ENCODE measurements around the gene C7orf57.

C7orf57 gene

DNA sequence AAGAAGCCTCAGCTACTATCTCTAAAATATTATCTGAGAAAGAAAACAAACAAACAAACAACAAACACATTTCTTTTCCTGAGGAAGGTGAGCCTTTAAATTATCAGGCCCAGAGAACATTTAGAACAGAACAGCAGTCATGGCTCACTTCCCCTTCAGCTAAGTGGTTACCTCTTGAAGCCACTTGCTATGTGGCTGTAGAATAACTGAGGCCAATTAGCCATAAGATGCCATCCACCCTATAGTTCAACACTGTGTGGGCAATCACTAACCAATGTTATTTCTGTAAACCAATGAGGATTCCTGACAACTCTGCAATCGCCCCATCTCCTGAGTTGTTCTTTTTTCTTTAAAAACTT lies 50.1 kb downstream of the C7orf57 start:
- DNase-seq (ENCODE audit: low spot score) = no peak

DNA sequence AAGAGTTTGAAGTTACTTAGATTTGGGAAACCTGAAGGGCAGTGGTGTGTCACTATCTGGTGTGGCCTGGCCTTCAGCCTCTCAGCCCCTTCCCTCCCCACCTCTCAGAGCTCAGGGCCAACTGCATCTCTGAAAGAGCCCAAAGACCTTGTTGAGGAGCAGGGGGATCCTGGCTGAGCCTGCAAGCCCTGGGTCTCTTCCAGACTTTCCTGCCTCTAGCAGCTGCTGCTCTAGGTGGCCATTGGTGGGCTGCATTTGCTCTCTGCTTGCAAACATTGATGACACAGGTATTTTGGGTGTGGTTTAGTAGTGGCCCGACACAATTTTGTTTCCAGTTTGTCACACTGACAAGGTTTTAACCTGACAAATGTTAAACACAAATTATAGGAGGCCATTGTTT lies 50.6 kb downstream of the C7orf57 start:
- DNase-seq (ENCODE audit: low spot score) = no peak

DNA sequence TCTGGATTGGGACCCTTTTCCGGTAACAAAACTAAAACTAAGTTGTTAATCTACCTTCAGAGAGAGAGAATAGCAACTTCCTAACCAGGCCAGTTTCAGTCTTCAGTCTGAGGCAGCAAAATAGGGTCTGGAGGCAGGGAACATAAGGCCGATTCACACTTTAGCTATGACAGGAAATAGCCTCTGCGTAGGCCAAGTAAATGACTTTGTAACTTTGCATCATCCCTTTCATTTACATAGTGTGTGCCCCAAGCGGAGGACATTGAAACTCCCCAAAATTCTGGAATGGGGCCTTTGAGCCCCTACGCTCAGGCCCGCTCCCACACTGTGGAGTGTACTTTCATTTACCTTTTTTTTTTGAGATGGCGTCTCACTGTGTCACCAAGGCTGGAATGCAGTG lies 52.0 kb downstream of the C7orf57 start:
- no peak for DNase-seq (ENCODE audit: low spot score)

DNA sequence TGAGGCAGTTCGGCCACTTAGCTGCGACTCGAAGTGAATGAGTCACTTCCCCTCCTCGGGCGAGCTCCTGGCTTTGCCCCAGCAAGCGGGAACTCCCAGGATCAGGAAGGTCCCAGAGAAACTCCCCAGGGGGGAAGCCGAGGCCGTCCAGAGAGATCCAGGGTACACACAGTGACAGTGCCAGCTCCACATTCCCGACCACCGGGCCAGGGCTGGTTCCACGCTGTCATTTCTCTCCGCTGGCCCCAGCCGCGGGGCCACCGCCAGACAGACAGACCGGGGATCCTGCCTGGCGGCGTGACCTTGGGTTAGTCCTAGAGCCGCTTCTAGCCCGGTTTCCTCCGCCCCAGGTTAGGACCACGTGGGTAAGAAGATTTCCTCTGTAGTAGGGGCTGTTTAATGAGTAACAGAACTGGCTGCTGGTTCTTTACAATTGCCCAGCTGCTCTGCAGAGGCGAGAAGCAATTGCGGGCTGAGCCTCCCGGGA lies 53.3 kb downstream of the C7orf57 start:
- peak; percentile 84 for DNase-seq (ENCODE audit: low spot score)

DNA sequence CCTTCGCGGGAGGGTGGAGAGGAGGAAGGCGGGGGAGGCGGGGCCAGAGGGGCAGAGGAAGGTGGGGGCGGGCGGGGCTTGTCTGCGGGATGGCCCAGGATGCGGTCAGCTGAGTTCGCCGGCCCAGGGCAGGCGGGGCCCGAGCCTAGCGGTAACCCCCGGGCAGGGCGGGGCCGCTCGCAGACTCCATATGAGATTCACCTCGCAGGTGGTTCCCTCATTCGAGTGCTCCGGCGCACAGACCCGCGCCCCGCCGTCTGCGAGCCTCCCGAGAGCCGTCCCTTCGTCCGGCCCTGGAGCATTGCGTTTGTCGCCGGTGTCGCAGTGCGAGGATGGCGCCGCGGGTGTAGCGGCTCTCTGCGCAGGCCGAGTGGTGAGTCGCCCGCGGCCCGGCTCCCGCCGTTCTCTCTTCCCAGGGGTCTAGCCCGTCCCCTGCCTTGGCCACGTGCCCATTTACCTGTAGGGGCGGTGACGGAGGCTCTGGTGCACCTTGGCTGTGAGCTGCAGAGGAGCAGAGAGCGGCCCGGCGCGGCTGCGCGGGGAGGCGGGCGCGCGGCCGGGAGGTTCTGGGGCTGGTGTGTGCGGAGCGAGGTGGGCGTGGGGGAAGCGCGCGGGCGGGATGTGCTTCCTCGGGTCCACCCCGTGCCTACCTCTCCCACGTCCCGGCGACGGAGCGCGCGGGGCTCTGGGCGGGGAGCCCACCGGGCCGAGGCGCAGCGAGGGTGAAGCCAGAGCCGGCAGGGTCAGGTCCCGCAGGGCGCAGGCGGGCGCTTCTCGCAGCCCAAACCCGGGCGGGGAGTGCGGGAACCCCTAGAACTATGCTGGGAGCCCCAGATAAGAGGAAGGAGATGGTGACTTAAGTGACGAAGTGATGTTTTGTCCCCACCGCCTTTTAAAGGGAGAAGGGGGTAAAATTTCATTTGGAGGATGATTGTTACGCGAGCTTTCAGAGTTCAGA lies 54.0 kb downstream of the C7orf57 start, which contains the start of gene UPP1:
Gene UPP1, plus strand, starts transcription at position 220 of the 958 bp plus-strand sequence. CDS start 5,519 bp downstream, outside the sequence.
- peak; percentile 96 for DNase-seq (ENCODE audit: low spot score)

DNA sequence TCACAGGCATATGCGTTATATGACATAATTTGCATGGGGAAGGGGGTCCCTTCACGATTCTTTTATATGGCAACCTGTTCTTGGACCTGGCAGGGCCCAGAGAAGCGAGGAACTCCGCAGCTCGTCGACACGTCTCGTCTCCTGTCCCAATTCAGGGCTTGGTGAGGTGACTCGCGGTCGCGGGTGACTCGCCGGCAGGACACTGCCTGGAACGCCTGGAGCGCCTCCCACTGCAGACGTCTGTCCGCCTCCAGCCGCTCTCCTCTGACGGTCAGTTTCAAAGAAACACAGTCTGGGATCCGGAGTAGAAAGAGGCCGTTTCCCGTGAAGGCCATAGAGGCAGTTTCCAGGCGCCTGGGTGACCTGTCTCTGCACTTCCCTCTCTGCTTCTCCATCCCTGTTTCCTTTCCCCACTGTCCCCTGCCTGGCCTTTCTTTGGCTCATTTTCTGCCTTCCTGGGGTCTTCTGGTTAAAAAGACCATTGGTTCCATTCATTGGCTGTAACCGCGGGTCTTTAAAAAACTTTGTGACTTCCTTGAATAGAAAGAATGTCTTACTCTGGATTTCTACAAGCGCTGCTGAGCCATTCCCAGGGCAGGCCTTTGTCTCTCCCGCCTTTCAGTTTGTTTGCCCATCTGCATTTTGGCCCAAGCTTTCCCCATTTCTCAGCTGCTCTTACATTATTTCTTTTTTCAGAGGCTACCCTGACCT lies 54.9 kb downstream of the C7orf57 start:
- DNase-seq (ENCODE audit: low spot score) = no peak

DNA sequence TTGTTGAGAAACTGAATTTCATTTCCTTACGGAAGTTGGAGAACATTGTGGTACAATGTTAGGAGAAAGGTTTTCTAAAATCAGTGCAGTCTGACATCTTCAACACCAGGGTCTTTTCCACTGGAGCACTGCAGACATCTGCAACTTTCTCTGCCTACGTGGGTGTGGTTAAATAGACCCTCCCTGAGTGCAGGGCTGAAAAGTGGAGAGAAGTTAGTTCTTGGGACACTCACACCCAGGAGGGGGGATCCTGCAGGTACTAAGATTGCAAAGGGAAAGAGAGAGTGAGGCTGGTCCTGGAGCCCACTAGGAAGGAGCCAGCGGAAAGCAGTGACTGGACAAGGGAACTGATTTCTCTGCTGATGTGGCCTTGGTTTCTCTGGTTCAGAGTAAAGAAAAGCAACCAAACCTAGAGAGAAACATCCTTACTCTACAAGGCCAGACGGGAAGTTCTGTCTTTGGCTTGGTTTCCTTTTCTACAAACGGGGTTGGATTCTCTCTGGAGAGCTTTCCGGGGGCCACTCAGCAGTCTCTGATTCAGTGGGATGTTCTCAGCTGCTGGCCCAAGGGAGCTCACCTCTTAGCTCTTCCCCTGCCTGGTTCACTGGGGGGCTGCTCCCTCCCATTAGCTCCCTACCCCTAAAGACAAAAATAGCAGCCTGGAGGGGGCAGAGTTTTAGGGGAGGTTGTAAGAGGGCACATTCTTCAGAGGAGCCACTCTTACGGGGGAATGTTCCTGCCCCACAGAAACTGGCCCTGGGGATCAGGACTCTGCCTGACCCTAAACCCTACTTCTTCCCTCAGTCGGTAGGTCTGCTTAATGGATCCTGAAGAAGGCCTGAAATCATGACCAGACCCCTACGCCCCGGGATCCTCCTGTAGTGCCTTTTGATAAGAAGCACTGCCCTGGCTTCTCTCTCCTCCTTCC lies 56.4 kb downstream of the C7orf57 start:
- no peak for DNase-seq (ENCODE audit: low spot score)

DNA sequence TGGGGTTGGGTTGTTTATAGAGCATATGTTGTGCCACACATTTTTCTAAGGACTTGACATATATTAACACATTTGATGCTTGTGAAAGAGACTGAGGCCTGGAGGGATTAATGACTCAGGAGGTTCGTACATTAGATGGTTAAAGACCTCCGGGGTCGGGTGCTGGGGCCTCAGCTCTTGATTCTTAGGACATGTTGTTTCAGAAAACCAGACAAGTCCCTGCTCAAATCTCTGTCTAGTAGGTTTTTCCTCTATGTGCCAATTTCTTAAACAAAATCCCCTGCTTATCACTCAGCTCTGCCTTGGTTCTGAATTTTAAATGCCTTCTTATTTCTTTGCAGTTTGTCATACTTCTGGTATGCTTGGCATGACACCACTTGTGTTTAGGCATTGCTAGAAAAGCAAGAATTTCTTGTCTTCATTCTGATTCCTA lies 59.5 kb downstream of the C7orf57 start:
- peak; percentile 71 for DNase-seq (ENCODE audit: low spot score)

DNA sequence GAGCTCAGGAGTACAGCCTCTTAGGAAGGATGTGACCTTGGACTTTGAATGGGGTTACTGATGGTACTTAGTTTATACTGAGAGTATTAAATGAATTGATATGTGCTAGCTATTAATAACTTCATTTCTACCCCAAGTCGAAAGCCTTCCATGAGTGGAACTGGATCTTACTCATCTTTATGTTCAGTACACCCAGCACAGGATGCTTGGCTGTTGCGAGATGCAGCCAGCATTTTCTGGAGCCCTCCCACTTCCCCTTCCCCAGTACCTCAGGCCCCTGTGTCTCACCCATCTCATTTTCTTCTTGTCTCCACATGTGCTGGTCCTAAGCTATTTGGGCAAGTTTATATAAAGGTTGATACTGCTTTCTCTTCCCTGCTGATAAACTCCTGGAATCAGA lies 60.9 kb downstream of the C7orf57 start:
- no peak for DNase-seq (ENCODE audit: low spot score)

DNA sequence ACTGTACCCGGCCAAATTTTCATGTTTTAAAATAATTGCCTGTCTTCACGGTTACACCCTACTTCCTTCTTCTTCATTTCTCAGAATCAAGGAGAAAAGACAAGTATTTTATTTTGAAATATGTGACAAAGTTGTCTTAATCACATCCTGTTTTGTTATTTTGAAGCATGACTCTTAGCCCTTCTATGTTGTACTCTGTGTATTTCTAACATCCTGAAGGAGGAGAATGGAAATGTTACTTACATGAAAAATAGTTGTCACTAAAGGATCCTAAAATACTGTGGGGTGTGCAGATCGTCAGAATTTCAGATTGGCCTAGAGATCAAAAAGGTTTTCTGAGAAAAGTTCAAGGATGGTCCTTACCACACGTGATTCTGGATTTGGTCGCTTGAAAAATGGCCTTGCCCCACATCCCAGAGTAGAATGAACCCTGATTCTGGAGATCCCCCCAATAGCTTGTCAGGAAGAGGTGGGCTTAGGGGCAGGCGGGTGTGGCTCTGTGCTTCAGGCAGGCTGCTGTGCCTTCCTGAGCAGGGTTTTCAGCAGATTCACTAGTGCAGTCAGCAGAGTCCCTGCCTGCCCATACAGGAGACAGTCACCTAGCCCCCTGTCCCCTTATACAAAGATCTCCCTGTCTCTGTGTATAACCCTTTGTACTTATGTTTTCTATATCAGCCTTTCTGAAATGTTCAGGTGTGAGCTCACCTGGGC lies 62.3 kb downstream of the C7orf57 start:
- peak; percentile 42 for DNase-seq (ENCODE audit: low spot score)

DNA sequence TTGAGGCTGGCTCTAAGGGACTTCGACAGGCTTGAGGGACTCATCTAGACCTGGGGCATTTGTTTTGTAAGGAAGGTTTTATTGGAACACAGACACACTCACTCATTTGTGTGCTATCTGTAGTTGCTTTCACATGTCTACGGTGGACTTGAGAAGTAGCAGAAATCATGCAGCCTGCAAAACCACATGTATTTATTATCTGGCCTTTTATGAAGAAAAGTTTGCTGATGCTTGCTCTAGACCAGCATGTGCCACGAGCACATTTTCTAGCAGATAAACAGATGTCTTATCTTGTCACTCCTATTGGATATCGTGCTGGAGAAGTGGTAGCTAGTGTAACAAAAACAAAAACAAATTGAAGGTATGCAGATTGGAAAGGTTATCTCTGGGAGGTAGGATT lies 63.5 kb downstream of the C7orf57 start:
- no peak for DNase-seq (ENCODE audit: low spot score)

DNA sequence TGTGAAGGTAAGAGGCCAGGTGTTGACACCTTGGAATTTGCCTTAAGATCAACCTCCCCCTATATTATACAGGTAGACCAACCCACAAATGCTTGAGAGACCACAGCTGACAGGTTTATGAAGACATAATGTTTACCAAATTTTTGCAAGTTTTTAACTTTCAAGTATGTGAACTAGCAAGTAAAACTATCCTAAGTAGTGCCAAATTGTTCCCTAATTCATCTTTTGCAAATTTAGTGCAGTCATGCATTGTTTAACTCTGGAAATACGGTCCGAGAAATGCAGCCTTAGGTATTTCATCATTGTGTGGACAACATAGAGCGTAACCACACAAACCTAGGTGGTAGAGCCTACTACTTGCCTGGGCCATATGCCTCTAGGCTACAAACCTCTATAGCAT lies 64.4 kb downstream of the C7orf57 start:
- DNase-seq (ENCODE audit: low spot score) = no peak

DNA sequence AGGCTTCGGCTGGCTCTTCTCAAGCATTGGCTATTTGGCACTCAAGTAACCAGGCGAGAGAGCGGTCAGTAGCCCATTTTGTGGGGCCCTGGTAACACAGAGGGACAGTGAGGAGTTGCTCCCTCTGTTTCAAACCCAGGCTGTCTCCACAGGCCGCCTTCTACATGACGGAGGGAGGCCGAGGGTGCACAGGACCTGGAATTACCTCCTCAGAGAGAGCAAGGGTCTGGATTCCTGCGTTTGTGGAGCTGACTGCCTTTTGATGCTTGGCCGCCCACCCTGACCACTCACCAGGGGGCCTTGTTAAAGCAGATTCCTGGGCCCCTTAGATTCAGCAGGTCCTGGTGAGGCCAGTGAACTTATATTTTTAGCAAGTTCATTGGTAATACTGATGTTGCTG lies 66.0 kb downstream of the C7orf57 start:
- no peak for DNase-seq (ENCODE audit: low spot score)

DNA sequence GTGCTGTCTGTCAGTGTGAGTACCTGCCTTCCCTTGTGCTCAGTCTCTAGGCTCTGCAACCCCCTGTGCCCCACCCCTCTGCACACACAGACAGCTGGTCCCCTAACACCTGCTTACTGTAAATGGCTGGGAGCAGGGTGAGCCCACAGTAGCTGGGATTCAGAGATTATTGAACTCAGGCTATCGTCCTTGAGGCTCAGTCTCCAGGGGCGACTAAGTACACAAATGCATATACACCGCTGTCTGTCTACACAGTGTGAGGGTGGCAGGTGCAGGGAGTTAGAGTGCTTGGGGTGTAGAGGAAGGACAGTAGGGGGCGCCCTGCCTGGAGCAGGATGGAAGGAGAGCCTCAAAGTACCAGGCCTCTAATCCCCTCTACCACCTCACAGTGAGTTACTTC lies 66.6 kb downstream of the C7orf57 start:
- DNase-seq (ENCODE audit: low spot score) = no peak

DNA sequence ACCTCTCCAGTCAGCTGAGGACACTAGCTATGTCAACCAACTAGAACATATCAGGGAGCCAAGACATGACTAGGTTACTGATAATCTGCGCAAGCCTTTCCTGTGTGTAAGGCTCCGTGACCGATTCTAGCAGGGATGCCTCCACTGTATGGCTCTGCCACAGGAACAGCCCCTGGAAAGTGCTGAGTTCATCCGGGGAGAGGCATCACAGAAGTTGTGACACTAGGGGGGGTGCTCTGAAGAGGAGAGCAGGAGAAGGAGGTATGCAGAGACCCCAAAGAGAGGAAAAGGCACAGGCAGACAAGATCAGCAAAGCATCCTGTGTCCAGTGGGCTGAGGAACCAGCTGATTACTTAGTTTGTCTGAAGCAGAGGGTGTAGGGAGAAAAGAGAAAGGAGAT lies 67.2 kb downstream of the C7orf57 start:
- no peak for DNase-seq (ENCODE audit: low spot score)

DNA sequence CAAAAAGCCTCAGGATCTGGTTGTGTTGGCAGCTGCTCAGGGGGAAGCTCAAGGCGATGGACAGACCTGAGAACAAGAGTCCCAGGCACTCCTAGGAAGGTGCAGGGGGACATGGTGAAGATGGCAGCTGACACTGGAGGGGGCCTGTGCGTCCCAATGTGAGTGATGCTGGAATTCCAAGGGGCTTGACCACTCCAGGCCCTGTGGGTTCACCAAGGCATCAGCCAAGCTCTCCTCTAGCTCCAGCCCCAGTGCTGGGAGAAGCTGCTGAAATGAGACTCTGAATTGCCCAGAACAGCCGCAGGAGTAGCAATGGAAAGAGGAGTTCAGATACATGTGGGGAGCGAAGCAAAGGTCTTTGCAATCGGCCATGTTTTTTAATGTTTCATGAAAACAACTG lies 69.7 kb downstream of the C7orf57 start:
- no peak for DNase-seq (ENCODE audit: low spot score)

DNA sequence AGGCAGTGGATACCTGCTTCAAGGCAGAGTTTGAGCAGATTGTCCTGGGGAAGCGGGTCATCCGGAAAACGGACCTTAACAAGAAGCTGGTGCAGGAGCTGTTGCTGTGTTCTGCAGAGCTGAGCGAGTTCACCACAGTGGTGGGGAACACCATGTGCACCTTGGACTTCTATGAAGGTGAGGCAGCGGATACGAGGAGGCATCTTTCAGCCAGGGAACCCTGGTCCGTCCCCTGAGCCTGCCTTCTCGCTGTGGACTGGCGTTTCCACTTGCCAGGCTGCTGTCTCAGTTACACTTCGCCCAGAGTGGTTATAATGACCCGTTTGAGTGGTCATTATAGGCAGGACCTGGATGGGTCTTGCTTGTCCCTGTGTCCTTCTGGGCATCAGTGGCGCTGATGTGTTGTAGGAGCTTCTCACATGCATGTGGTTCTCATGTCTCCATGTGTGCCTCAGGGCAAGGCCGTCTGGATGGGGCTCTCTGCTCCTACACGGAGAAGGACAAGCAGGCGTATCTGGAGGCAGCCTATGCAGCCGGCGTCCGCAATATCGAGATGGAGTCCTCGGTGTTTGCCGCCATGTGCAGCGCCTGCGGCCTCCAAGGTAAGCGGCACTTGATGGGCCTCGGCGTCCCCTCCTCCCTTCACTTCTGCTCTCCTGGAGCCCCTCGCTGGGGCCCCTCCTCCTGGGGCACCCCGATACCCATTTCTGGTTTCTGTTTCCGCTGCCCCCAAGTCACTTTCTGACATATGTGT lies 71.7 kb downstream of the C7orf57 start:
- DNase-seq (ENCODE audit: low spot score) = no peak

DNA sequence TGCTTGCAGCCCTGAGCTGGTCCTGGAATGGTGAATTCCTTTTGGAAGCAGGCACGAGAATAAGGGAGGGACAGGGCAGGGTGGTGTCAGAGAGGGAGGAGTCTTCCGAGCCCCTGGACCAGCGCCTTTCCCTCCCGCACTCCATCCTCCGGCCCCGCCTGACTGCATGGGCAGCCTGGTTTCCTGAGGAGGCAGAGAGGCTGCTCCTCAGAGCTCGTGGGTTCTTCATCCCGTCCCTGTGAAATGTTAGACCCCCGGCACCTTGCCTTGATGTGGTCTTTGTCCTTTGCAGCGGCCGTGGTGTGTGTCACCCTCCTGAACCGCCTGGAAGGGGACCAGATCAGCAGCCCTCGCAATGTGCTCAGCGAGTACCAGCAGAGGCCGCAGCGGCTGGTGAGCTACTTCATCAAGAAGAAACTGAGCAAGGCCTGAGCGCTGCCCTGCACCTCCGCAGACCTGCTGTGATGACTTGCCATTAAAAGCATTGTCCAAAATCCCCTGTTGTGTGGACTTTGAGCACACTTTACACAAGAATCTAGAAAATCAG lies 72.7 kb downstream of the C7orf57 start:
- DNase-seq (ENCODE audit: low spot score) = no peak

DNA sequence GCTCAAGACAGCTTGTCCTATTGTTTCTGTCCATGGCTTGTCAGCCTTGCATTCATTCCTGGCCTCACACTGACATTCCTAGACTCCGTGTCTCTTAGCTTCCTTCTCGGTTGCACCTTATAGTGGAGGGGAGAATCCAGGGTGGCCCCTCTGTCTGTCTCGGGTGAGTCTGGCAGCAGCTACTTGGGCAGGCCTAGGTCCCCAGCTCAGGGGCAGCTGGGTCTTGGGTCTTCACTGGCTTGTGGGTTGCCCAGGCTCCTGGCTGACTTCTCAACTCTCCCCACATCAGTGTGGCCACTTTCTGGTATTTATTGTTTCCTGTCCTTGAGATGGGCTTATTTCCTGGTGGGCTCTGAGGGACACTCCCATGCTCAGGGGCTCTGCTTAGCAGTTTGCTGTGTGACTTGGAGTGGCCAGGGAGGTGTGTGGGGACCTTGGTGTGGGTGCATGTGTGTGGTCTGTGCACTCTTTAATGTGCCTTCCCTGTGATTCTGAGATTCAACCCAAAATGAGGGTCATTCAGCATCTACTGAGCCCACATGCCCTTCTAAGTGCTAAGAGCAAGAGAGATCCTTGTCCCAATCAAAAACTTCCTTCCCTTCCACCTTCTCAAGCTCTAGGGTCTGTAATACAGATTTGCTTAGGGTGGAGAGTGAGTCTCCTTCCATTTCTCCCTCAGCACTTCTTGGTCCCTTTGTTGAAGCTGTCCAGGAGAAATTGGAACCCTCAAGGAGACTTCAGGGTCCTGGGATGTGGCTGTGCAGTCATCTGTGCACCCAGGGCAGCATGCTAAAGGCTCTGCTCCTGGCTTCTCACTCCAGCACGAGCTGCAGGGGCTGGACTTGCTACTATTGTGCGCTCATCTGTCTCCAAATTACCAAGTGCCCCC lies 73.9 kb downstream of the C7orf57 start:
- DNase-seq (ENCODE audit: low spot score) = no peak
